ENCODE results near the gene KCNJ1.

KCNJ1 gene

GRCh38 chr11:128881221-128881620, 14.1 kb upstream of the KCNJ1 start:
- no peak for DNase-seq

DNA sequence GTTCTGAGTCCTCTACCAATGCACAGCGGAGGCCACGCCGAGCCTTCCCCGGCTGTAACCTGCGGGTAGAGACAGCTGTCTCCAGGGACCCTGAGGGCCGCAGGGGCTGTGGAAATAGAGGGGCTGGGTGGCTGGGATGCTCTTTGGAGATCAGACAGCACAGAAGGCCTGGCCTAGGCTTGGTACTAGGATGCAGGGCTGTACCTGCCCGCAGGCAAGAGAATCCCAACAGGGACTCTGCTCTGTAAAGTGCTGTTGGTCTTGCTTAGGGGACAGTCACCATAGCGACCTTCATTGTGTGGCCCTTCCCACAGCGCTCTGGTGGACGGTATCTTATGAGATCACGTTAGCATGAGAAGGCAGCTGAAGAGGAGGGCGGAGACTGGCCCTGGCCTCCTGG, 12.7 kb upstream of the KCNJ1 start:
- DNase-seq: no peak

- DNase-seq: no peak
Observed at GRCh38 chr11:128878455-128878854, 11.4 kb upstream of the KCNJ1 start.

GRCh38 chr11:128877726-128878125, 10.6 kb upstream of the KCNJ1 start:
- DNase-seq: no peak

- DNase-seq: no peak
Observed at GRCh38 chr11:128876133-128876650, 9.1 kb upstream of the KCNJ1 start.

- DNase-seq: peak; percentile 51
Observed at GRCh38 chr11:128874427-128874826, 7.3 kb upstream of the KCNJ1 start.

GRCh38 chr11:128872594-128872993, 5.5 kb upstream of the KCNJ1 start:
- DNase-seq: no peak

GRCh38 chr11:128872094-128872493, 5.0 kb upstream of the KCNJ1 start:
- DNase-seq: no peak

GRCh38 chr11:128871168-128871610, 4.1 kb upstream of the KCNJ1 start:
- no peak for DNase-seq

GRCh38 chr11:128868841-128869671, 2.0 kb upstream of the KCNJ1 start:
- DNase-seq: no peak

DNA sequence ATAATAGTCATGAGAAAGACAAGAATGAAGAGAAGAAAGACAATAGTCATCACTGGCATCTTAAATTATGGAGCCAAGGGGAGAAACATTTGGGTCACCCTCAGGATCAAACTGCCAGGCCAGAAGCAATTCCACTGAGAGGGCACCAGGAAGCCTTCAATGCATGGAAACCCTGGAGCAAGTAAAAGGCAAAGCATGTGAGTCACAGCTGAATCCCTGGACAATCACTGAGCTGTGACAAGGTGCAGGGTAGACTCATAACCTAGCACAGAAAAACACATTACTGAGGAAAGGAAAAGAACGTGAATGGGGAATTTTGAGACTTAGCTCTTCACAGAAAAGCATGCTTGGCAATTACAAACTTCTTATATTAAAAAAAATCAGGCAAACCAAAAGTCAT, 1.6 kb downstream of the KCNJ1 start:
- DNase-seq: no peak

GRCh38 chr11:128862908-128863660, 4.0 kb downstream of the KCNJ1 start:
- DNase-seq: peak; percentile 84

DNA sequence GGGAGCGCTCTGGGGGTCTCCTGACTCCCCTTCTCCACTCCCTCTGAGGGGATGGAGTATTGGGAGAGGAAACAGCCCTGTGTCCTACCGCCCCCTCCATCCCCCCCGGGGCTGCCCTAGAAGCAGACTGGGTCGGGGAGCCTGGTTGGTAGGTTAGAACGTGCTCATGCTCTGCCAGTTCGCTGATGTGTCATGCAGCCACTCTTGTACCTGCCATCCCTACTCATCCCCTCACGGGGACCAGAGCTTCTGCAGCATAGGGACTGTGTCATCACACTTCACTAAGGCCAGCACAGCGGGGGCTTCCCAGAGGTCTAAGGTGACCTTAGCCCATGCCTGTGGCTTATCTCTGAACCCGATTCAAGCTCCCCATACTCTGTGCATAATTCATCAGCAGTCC, 4.7 kb downstream of the KCNJ1 start:
- no peak for DNase-seq

DNA sequence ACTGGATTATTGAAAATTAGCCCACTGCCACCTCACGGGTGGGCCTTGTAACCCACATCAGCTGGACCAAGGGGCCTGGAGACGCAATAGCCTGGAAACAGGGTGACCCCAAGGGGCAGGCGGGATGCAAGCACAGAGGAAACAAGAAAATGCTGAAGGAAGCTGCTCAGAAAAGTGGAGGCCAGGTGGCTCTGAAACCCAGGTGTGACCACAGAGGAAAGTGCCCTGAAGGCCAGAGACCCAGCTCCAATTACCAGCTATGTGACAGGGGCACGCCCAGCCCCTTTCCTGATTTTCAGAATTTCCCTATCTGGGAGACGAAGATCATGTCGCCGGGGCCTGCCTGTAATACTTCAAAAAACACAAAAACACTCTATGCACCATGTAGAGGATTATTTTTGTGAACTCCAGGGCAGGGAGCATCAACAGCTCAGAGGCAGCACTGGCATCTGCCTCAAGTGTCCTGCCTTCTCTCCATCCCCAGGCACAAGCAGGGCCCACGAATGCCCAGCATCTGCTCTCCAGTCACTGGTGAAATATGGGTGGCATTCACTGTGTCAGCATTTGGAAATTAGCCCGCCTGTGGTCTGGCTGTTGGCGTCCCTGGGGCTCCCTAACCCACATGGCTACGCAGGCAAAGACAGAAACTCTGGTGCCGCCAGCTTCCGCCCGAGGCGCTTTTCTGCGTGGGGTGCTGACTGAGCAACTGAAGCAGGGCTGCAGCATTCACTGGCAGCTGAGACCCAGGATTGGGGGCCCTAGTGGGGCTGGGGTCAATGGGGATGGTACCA, 6.3 kb downstream of the KCNJ1 start:
- peak; percentile 63 for DNase-seq

DNA sequence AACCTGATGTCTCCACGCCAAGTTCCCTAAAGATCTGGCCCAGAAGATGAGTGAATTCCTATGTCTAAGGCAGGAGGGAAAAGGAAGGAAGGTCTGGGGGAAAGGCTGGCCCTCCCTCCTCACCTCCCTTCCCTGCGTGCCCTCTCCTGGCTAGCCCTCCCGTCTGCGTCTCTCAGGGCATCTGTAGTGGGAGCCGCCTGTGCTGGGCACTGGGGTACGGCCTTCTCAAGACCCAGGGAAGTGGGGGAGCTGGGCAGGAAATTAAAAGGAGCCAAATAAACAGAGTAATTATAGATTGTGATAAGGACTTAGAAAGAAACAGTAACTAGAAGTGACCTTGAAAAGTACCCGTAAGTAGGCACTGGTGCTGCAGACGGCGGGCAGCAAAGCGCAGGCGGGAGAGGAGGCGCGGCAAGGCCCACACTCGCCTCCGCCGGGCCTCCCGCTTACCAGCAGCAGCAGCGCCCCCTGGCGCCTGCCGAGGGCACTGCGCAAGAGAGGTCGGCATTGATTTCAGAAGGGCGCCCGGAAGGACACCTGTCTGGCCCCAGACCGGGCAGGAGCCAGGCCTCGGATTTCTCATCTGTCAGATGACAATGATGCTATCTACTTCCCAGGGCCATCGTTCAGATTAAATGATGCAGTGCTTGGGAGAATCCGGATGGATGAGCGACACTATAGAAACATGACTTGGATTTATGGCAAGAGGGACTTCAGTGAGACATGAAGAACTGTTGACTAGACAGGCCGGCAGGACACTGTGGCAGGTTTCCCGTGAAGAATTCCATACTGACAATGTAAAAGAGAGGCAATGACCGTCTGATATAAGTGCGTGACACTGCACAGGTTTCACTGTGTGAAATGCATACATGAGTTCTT, 7.3 kb downstream of the KCNJ1 start:
- peak; percentile 40 for DNase-seq

GRCh38 chr11:128857341-128857740, 9.8 kb downstream of the KCNJ1 start:
- DNase-seq: no peak

DNA sequence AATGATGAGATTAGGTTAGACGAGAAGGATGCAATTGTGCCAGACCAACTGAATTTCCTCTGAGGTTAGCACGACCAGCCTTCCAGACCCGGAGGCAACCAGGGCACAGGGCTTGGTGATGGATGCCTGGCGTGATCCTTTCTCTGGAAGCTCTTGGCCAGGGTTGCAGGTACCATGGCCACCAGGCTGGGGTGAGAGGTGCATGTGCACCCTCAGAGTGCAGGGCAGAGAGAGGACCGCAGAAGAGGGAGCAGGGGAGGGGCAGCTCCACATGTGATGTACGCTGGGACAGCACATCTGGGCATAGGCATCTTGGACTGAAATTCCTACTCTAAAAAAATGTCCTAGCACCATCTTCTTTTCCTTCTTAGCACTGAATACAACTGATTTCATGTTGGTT, 10.9 kb downstream of the KCNJ1 start:
- DNase-seq: no peak

DNA sequence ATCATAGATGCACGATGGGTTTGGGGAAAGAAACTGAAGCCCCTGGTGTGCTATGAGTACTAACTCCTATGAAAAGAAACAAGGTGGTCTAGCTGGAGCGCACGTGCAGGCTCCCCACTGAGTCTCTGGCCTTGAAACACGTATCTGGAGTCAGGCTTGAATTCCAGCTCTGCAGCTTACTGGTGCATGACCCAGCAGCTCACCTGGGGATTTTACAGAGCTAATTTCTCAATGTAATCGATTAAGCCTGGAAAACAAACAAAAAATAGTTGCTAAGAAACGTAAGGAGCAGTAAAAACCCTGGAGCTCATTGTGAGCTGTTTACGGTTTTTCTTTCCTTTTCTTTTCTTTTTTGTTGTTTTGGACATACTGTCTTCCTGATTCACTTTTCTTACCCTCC, 12.3 kb downstream of the KCNJ1 start:
- no peak for DNase-seq

GRCh38 chr11:128853559-128853958, 13.5 kb downstream of the KCNJ1 start:
- DNase-seq: no peak

DNA sequence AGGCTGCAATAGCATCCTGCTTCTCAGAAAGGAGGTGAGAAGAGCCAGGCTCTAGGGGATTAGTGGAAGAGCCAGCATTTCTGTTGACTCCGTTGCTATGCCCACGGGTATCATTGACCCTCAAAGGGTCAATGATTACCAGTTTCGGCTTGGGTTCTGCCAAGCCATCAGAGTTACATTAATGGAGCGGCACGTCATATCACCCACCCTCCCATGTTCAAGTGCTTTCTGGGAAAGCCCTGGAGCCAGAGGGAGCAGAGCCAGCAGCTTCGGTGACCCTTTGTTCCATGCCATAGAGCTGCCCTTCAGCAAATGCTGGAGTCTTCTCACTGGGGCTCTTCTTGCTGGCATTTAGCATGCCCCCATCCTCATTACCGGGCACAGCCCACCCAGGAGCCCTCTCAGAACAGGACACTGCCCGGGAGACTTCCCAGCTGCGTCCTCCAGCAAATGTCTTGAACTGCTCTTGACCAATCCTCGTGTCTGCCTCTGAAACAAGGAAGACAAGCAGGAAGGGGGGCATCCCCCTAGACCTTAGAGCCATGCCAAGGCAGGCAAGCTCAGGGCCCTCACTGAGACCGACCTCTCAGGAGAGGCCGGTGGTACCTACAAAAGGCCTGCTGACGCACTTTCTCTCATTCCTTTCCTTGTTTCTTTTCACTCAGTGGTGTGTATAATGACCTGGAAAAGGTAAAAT, 14.6 kb downstream of the KCNJ1 start:
- no peak for DNase-seq

GRCh38 chr11:128848815-128849455, 18.2 kb downstream of the KCNJ1 start:
- peak; percentile 27 for DNase-seq
